ENCODE results near the gene TMEM61. TPM values are rescaled to one million over a fixed set of nuclear protein-coding genes. Genes with fewer than 3 reads are reported as not detected.

TMEM61 gene
- total and polyA plus RNA-seq, 2 of the 8 experiments (the other 6 are each of a cell fraction or from before 2014, with no cell fraction given): 0.54 to 1.4 TPM

DNA sequence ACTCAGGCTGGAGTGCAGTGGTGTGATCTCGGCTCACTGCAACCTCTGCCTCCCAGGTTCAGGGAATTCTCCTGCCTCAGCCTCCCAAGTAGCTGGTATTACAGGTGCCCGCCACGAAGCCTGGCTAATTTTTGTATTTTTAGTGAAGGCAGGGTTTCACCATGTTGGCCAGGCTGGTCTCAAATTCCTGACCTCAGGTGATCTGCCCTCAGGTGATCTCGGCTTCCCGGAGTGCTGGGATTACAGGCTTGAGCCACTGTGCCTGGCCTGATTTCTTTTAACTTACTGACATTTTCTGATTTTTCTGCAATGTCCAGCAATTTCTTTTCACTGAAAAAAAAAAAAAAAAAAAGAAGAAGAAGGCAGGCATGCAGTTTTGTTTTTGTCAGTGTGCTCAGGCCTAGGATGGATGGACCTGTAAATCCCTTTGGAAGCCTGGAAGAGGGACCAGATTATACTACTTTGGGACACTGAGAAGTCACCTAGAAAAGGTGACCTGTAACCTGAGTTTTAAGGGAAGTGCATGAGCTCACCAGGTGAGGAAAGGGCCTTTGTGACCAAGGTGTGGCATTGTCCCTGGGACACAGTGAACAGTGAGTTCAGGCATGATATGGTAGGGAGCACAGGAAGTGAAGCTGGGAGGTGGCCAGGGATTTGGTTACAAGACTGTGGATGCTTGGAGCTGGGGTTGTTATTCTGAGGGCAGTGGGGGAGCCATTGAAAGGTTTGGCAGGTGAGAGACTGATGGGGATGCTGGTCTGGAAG is 2.7 kb upstream of the TMEM61 start:
- Histone ChIP-seq H4K5ac (ENCODE audit: insufficient read length, low read depth, low read length) (no peak overlapping the region), H3K27ac (ENCODE audit: low read depth, low read length) (no peak overlapping the region), H3K18ac (ENCODE audit: extremely low read depth, low read length) (no peak overlapping the region), H3K9ac (replicated peaks in 1 of 4; ENCODE audit: extremely low read depth in 1 of 4, low read depth in 3 of 4, low read length in 3 of 4) (no peak overlapping the region), H3K4me3 (ENCODE audit: extremely low read depth in 1 of 4, insufficient read depth in 2 of 4, low read depth in 3 of 4, low read length in 4 of 4) (no peak overlapping the region), H2BK15ac (ENCODE audit: low read length) (no peak overlapping the region), H2BK120ac (replicated peaks; ENCODE audit: low read depth, low read length) (no peak overlapping the region), H4K8ac (ENCODE audit: extremely low read depth, insufficient read depth, low read length) (no peak overlapping the region), H3K23ac (ENCODE audit: insufficient read length) (no peak overlapping the region), H2BK12ac (ENCODE audit: low read depth, low read length) (0 out of 2 replicates have a peak overlapping the region, but pooled peaks have one; percentile 2), H3K79me1 (ENCODE audit: low read depth, low read length) (no peaks in the 10 kb centered on the region), H3K9me3 (ENCODE audit: insufficient read depth in 2 of 2, low read depth in 1 of 2, low read length in 1 of 2) (no peaks in the 10 kb centered on the region), H3K23me2 (ENCODE audit: low read depth, low read length) (peaks cover 8% of the 10 kb centered on the region), H3K14ac (ENCODE audit: insufficient read length) (no peak overlapping the region), H3K4me2 (ENCODE audit: insufficient read depth in 1 of 2, low read depth in 2 of 2, low read length in 2 of 2) (no peak overlapping the region), H2BK20ac (ENCODE audit: low read length) (no peak overlapping the region), H3K56ac (replicated peaks; ENCODE audit: insufficient read length, low read depth, low read length) (no peak overlapping the region), H4K20me1 (replicated peaks in 1 of 2; ENCODE audit: control insufficient read depth in 1 of 2, insufficient read depth in 2 of 2, low read length in 2 of 2) (no peaks in the 10 kb centered on the region), H3K4ac (replicated peaks; ENCODE audit: insufficient read length, low read depth, low read length) (no peak overlapping the region), H2BK5ac (ENCODE audit: low read depth, low read length) (no peak overlapping the region), H3K36me3 (ENCODE audit: control insufficient read depth in 2 of 4, insufficient read depth in 4 of 4, low read length in 3 of 4) (no peaks in the 10 kb centered on the region), H3K79me2 (ENCODE audit: control insufficient read depth in 1 of 2, insufficient read depth in 2 of 2, low read length in 2 of 2) (no peaks in the 10 kb centered on the region), H3K4me1 (replicated peaks in 1 of 4; ENCODE audit: control insufficient read depth in 3 of 4, insufficient read depth in 4 of 4, low read length in 3 of 4) (peaks cover 0 to 8% (median 7%) of the 10 kb centered on the region in 4 experiments; a peak in 6 of 7 replicates), H3K27me3 (replicated peaks in 1 of 4; ENCODE audit: control insufficient read depth in 3 of 4, extremely low read depth in 1 of 4, insufficient read depth in 3 of 4, low read length in 3 of 4) (peaks cover 0 to 29% (median 18%) of the 10 kb centered on the region in 4 experiments; a peak in 6 of 7 replicates), H2AFZ (ENCODE audit: low read length) (no peak overlapping the region), H4K91ac (replicated peaks; ENCODE audit: insufficient read length, low read length) (peak overlapping the region; percentile 25), H2AK5ac (ENCODE audit: low read depth, low read length) (no peak overlapping the region)
- 86% methylated on average over 5 of the region's 5 CpGs; no CpG with 5 or more reads in 1 of the 2 experiments for WGBS, 2 experiments (ENCODE audit: extremely low coverage in 1 of 2, insufficient coverage in 1 of 2, insufficient read length in 1 of 2, insufficient replicate concordance in 2 of 2, low coverage in 1 of 2, low lambda C conversion rate in 2 of 2, missing lambda C conversion rate in 1 of 2)
- FAIRE-seq (no peak), DNase-seq (ENCODE audit: low read depth in 1 of 2, low spot score in 2 of 2) (no peak)
- ChIA-PET CTCF (ENCODE audit: partially characterized antibody) (interaction anchor here (0.6 to 18.4 kb wide), 10 partner anchors 9 to 214 kb away, joined by 3 to 436 read pairs (median 4); no protein-coding TSS in a partner anchor), POLR2A (ENCODE audit: partially characterized antibody) (no interaction called here)

Data from H1 (cell line).